ENCODE results near the gene BZW2.

DNA sequence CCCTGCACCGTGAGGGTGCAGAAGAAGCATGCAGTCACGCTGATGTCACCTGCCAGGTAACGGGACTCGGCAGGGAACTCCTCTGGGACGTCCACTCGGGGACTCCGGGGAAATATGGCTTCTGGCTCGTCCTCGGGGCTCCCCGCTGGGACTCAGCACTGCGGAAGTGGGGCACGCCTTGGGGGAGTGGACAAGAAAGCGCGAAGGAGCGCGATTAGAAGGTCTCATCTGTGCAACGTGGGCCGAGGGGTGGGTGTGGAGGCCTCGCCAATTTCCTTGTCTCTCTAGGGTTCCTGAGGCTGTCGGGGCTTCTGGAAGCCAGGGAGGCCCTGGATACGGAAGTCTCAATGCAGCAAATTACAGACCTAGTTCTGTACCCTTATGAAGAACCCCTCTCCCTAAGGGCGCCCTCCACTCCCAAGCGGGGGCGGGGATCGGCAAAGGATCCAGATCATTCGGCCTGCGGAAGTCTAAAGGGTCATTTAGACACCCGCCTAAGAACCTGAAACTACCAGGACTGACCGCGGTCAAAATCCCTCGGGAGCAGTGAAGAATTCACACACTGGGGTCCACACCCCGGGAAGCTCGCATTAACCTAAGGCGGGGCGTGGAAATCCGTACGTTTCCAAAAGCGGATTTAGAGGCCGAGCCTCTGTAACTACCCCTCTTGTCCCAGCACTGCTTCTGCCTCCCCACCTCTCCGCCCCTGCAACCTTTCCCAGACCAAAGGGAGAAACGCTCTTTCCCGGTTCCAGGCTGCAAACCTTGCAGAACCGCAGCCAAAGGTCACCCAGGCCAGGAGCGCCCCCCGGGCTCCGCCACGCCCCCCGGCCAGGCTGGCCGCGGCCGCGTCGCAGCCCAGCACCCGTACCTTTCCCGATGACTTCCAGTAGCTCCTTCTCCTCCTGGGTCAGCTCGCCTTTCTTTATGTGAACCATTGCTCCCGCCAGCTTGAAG lies 1.1 kb upstream of the BZW2 start:
- TF ChIP-seq, protein P1, sequence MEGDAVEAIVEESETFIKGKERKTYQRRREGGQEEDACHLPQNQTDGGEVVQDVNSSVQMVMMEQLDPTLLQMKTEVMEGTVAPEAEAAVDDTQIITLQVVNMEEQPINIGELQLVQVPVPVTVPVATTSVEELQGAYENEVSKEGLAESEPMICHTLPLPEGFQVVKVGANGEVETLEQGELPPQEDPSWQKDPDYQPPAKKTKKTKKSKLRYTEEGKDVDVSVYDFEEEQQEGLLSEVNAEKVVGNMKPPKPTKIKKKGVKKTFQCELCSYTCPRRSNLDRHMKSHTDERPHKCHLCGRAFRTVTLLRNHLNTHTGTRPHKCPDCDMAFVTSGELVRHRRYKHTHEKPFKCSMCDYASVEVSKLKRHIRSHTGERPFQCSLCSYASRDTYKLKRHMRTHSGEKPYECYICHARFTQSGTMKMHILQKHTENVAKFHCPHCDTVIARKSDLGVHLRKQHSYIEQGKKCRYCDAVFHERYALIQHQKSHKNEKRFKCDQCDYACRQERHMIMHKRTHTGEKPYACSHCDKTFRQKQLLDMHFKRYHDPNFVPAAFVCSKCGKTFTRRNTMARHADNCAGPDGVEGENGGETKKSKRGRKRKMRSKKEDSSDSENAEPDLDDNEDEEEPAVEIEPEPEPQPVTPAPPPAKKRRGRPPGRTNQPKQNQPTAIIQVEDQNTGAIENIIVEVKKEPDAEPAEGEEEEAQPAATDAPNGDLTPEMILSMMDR (IDR thresholded peaks at IDR 0.05) = no peak
- TF ChIP-seq POLR2AphosphoS5 (IDR thresholded peaks at IDR 0.05; ENCODE audit: low read depth, low read length) = no peak; the same call in 1 of the 2 replicates
- TF ChIP-seq, protein P2, sequence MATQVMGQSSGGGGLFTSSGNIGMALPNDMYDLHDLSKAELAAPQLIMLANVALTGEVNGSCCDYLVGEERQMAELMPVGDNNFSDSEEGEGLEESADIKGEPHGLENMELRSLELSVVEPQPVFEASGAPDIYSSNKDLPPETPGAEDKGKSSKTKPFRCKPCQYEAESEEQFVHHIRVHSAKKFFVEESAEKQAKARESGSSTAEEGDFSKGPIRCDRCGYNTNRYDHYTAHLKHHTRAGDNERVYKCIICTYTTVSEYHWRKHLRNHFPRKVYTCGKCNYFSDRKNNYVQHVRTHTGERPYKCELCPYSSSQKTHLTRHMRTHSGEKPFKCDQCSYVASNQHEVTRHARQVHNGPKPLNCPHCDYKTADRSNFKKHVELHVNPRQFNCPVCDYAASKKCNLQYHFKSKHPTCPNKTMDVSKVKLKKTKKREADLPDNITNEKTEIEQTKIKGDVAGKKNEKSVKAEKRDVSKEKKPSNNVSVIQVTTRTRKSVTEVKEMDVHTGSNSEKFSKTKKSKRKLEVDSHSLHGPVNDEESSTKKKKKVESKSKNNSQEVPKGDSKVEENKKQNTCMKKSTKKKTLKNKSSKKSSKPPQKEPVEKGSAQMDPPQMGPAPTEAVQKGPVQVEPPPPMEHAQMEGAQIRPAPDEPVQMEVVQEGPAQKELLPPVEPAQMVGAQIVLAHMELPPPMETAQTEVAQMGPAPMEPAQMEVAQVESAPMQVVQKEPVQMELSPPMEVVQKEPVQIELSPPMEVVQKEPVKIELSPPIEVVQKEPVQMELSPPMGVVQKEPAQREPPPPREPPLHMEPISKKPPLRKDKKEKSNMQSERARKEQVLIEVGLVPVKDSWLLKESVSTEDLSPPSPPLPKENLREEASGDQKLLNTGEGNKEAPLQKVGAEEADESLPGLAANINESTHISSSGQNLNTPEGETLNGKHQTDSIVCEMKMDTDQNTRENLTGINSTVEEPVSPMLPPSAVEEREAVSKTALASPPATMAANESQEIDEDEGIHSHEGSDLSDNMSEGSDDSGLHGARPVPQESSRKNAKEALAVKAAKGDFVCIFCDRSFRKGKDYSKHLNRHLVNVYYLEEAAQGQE (IDR thresholded peaks at IDR 0.05; ENCODE audit: insufficient read depth in 1 of 2, low read depth in 2 of 2, low read length in 1 of 2) = no peak
- TF ChIP-seq SIN3A (IDR thresholded peaks at IDR 0.05; ENCODE audit: borderline replicate concordance, insufficient read depth, low read depth, low read length) = 0 out of 2 replicates have a peak, but pooled peaks have one; percentile 44
- no peak for TF ChIP-seq TCF7L2 (IDR thresholded peaks at IDR 0.05; ENCODE audit: low read depth, low read length)

Measured in Panc1 (cell line).